Keratinocyte (primary cell): ENCODE results near the gene CHERP. TPM values are rescaled to one million over a fixed set of nuclear protein-coding genes. Genes with fewer than 3 reads are reported as not detected.

Source experiments
- DNase-seq: peaks from one replicate; pipeline ENCODE4 v3.0.0-alpha.2; 2011; ENCODE audit warnings: low read depth, missing footprints, low spot score
- FAIRE-seq: peaks from 2 replicates; lab custom pipeline; 2011; peaks lifted over from hg19 to GRCh38; lab: Jason Lieb, UNC
- H2AFZ ChIP-seq: 2 replicates; pipeline ENCODE4 v1.6.0; 2012; ENCODE audit warnings: low read length, control low read depth, inconsistent platforms; ENCODE audit not compliant: control insufficient read depth
- H3K27ac ChIP-seq: 2 replicates; pipeline ENCODE4 v1.5.1; 2011; ENCODE audit warnings: low read length; ENCODE audit not compliant: control insufficient read depth, insufficient read depth
- H3K27me3 ChIP-seq: 3 replicates; pipeline ENCODE4 v1.6.0; 2011; ENCODE audit warnings: low read length; ENCODE audit not compliant: control insufficient read depth, insufficient read depth; ENCODE audit errors: extremely low read depth
- H3K36me3 ChIP-seq, 2 experiments: 2 replicates in 1 of 2; 3 replicates in 1 of 2; pipeline ENCODE4 v1.5.1; 2011; ENCODE audit warnings: low read length in 2 of 2, mild to moderate bottlenecking in 1 of 2; ENCODE audit not compliant: control insufficient read depth in 2 of 2, insufficient read depth in 2 of 2; ENCODE audit errors: extremely low read depth in 1 of 2
- H3K4me1 ChIP-seq: 3 replicates; pipeline ENCODE4 v1.5.1; 2011; ENCODE audit warnings: low read length; ENCODE audit not compliant: control insufficient read depth, insufficient read depth; ENCODE audit errors: extremely low read depth
- H3K4me2 ChIP-seq: 3 replicates; pipeline ENCODE4 v1.6.0; 2011; ENCODE audit warnings: low read depth, low read length; ENCODE audit not compliant: control insufficient read depth, insufficient read depth; ENCODE audit errors: extremely low read depth
- H3K4me3 ChIP-seq, 3 experiments: fragments of 200-600 bp in 1 of 3; sonication (generic) in 1 of 3; 2 replicates in 2 of 3; 3 replicates in 1 of 3; pipeline ENCODE4 v1.5.1; 2011 to 2016; ENCODE audit warnings: low read length in 3 of 3, mild to moderate bottlenecking in 3 of 3, control low read depth in 2 of 3, inconsistent platforms in 1 of 3, low read depth in 1 of 3, mixed read lengths in 1 of 3, mixed run types in 1 of 3, moderate library complexity in 1 of 3; ENCODE audit not compliant: control insufficient read depth in 2 of 3, insufficient read depth in 2 of 3; ENCODE audit errors: extremely low read depth in 1 of 3
- H3K79me2 ChIP-seq: 2 replicates; pipeline ENCODE4 v1.6.0; 2012; ENCODE audit warnings: low read length; ENCODE audit not compliant: control insufficient read depth, insufficient read depth
- H3K9ac ChIP-seq: 3 replicates; pipeline ENCODE4 v1.6.0; 2011; ENCODE audit warnings: low read length; ENCODE audit not compliant: control insufficient read depth, insufficient read depth; ENCODE audit errors: extremely low read depth
- H3K9me1 ChIP-seq: 3 replicates; pipeline ENCODE4 v1.6.0; 2011; ENCODE audit warnings: low read length; ENCODE audit not compliant: control insufficient read depth, insufficient read depth; ENCODE audit errors: extremely low read depth
- H3K9me3 ChIP-seq: 2 replicates; pipeline ENCODE4 v1.5.1; 2012; ENCODE audit warnings: low read depth, low read length; ENCODE audit not compliant: control insufficient read depth
- H4K20me1 ChIP-seq: 3 replicates; pipeline ENCODE4 v1.6.0; 2011; ENCODE audit warnings: low read length; ENCODE audit not compliant: control insufficient read depth, insufficient read depth; ENCODE audit errors: extremely low read depth
- EZH2 ChIP-seq: IDR thresholded peaks from one replicate; pipeline ENCODE4 v1.6.1; 2012; ENCODE audit warnings: inconsistent platforms, mild to moderate bottlenecking, low read length, moderate library complexity
- dilution Hi-C: fragments of 300-500 bp; cut with MboI; formaldehyde crosslinking; loops from one replicate; pipeline ENCODE4 v1.7.0; 2020; ENCODE audit warnings: low sequenced_read_pairs; ENCODE audit not compliant: extremely low pct_ligation_motif_present
- polyA plus RNA-seq, 5 experiments: library from polyadenylated mRNA; depleted of rRNA in 3 of 5; stranded (reverse) in 3 of 5; stranded (forward) in 1 of 5; unstranded in 1 of 5; fragments of >200 nt; gene quantifications; 1 replicate in 1 of 5; 2 replicates in 3 of 5; 3 replicates in 1 of 5; pipeline versions ENCODE4 v1.2.1 to v1.2.3, GENCODE V29; 2011 to 2012; ENCODE audit warnings: missing spikeins in 2 of 5, low read depth in 1 of 5, low replicate concordance in 1 of 5
- TF ChIP-seq, protein P1 (sequence below), 3 experiments: IDR thresholded peaks in 1 of 3; conservative IDR thresholded peaks in 1 of 3; optimal IDR thresholded peaks in 1 of 3; 2 replicates in 2 of 3; 3 replicates in 1 of 3; pipeline versions ENCODE3 to v1.5.1; 2011; ENCODE audit warnings: low read length in 3 of 3, mild to moderate bottlenecking in 3 of 3, moderate library complexity in 2 of 3, control low read depth in 1 of 3, inconsistent platforms in 1 of 3; ENCODE audit not compliant: insufficient read depth in 2 of 3; ENCODE audit errors: extremely low read depth in 1 of 3

The CHERP gene
- polyA plus RNA-seq, 1 donor (not counting 4 experiments of a cell fraction or from before 2014, with no cell fraction given), result 3.6 TPM

GRCh38 chr19:16536130-16536529 lies 6.1 kb downstream of the CHERP start:
- no peak overlapping the region for H3K4me2 ChIP-seq
- H4K20me1 ChIP-seq, result peaks cover 25% of the 10 kb centered on the region
- FAIRE-seq (no peak), DNase-seq (no peak)
- H3K9me3 ChIP-seq, result no peaks in the 10 kb centered on the region
- dilution Hi-C loops, result no loop called here
- H3K27me3 ChIP-seq, result no peaks in the 10 kb centered on the region
- H3K36me3 ChIP-seq, result peaks cover 50 to 58% of the 10 kb centered on the region in 2 experiments
- TF ChIP-seq, protein P1, sequence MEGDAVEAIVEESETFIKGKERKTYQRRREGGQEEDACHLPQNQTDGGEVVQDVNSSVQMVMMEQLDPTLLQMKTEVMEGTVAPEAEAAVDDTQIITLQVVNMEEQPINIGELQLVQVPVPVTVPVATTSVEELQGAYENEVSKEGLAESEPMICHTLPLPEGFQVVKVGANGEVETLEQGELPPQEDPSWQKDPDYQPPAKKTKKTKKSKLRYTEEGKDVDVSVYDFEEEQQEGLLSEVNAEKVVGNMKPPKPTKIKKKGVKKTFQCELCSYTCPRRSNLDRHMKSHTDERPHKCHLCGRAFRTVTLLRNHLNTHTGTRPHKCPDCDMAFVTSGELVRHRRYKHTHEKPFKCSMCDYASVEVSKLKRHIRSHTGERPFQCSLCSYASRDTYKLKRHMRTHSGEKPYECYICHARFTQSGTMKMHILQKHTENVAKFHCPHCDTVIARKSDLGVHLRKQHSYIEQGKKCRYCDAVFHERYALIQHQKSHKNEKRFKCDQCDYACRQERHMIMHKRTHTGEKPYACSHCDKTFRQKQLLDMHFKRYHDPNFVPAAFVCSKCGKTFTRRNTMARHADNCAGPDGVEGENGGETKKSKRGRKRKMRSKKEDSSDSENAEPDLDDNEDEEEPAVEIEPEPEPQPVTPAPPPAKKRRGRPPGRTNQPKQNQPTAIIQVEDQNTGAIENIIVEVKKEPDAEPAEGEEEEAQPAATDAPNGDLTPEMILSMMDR (optimal IDR thresholded peaks at IDR 0.05 in 1 of 3, IDR thresholded peaks at IDR 0.05 in 1 of 3, conservative IDR thresholded peaks at IDR 0.05 in 1 of 3; ENCODE audit: extremely low read depth in 1 of 3, insufficient read depth in 2 of 3, low read length in 3 of 3), result no peak
- no peak for TF ChIP-seq EZH2
- H3K4me3 ChIP-seq, result no peak overlapping the region
- peaks cover 4% of the 10 kb centered on the region for H3K4me1 ChIP-seq
- no peaks in the 10 kb centered on the region for H3K9me1 ChIP-seq
- no peak overlapping the region for H2AFZ ChIP-seq
- peaks cover 62% of the 10 kb centered on the region for H3K79me2 ChIP-seq
- H3K9ac ChIP-seq, result no peak overlapping the region
- H3K27ac ChIP-seq, result no peak overlapping the region

GRCh38 chr19:16535381-16535780 lies 6.9 kb downstream of the CHERP start:
- DNase-seq (no peak), FAIRE-seq (no peak)
- Histone ChIP-seq H3K4me3 (no peak overlapping the region), H2AFZ (no peak overlapping the region), H3K36me3 (peaks cover 54 to 58% of the 10 kb centered on the region in 2 experiments), H3K27me3 (no peaks in the 10 kb centered on the region), H3K79me2 (peaks cover 54% of the 10 kb centered on the region), H3K9ac (no peak overlapping the region), H3K4me2 (no peak overlapping the region), H3K9me3 (no peaks in the 10 kb centered on the region), H4K20me1 (peaks cover 23% of the 10 kb centered on the region), H3K9me1 (no peaks in the 10 kb centered on the region), H3K27ac (no peak overlapping the region), H3K4me1 (no peaks in the 10 kb centered on the region)
- TF ChIP-seq, protein P1 (optimal IDR thresholded peaks at IDR 0.05 in 1 of 3, IDR thresholded peaks at IDR 0.05 in 1 of 3, conservative IDR thresholded peaks at IDR 0.05 in 1 of 3; ENCODE audit: extremely low read depth in 1 of 3, insufficient read depth in 2 of 3, low read length in 3 of 3), result no peak
- TF ChIP-seq EZH2, result no peak
- dilution Hi-C loops, result no loop called here
